Dedifferentiated amniotic fluid mesenchymal stem cell (primary cell): ENCODE measurements around the gene PRRC2B.

ENCODE experiments used
- DNase-seq: peaks from one replicate; pipeline ENCODE4 v3.0.0-alpha.2; 2016; ENCODE audit errors: extremely low spot score

The PRRC2B gene

DNA sequence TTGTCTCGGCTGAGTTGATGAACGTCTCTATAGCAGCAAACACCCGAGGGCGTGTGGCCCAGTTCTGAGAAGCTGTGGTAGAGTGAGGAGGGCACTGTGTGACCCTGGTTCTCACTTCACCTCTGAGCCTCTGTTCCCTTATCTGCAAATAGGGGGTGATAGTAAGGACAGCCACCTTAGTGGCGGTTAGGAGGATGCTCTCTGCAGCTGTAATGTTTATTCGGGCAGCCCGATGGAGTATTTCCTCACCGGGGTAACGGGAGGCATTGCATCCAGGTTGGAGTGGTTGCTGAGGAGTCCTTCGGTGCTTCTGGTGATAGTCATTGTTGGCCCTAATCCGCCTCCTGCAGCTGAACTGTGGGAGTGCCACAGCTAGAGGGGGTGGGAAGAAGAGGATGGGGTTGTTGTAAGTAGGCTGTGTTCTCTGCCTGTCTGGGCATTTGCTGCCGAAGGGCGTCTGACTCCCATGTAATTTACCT, 13.9 kb downstream of the PRRC2B start:
- peak; percentile 14 for DNase-seq

DNA sequence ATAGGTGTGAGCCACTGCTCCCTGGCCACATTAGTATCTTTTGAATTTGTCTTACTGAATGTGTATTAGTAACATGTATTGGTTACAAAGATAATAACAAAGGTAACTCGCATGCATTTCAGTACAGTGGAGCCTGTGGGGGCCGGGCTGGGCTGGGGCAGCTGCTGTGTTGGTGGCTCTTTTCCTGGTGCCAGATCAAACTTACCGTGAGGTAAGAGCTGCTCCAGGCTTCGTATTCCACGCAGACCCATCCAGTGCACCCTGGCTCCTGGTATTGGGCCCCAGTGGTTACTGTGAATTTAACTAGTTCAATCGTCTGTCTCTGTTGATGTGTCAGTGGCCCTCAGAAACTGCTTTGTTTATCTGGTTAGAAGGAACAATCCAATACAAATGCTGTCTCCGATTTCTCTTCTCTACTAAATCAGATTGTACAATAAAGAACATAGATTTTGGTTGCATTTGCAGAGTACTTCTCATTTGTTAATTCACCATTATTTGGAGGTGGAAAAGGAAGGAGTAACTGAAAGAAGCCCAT, 15.6 kb downstream of the PRRC2B start:
- DNase-seq = no peak

DNA sequence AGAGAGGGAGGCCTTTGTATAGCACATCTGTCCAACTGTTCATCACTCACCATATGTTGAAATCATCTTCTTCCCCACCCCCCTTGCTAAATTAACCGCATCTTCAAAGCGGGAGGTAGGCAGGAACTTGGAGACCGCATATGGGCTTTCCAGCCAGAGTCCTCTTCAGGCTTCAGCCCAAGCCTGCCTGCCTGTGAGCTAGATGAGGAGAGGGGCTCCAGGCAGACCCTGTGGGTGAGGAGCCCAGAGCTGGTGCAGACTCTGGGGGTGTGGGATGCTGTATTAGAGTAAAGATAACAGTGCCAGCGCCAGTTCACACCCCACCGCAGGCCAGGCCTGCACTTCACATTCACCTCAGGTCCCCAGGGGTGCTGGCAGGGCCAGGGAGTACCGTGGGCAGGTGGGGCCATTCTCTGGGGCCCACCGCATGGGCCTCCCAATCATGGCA, 16.2 kb downstream of the PRRC2B start:
- no peak for DNase-seq

DNA sequence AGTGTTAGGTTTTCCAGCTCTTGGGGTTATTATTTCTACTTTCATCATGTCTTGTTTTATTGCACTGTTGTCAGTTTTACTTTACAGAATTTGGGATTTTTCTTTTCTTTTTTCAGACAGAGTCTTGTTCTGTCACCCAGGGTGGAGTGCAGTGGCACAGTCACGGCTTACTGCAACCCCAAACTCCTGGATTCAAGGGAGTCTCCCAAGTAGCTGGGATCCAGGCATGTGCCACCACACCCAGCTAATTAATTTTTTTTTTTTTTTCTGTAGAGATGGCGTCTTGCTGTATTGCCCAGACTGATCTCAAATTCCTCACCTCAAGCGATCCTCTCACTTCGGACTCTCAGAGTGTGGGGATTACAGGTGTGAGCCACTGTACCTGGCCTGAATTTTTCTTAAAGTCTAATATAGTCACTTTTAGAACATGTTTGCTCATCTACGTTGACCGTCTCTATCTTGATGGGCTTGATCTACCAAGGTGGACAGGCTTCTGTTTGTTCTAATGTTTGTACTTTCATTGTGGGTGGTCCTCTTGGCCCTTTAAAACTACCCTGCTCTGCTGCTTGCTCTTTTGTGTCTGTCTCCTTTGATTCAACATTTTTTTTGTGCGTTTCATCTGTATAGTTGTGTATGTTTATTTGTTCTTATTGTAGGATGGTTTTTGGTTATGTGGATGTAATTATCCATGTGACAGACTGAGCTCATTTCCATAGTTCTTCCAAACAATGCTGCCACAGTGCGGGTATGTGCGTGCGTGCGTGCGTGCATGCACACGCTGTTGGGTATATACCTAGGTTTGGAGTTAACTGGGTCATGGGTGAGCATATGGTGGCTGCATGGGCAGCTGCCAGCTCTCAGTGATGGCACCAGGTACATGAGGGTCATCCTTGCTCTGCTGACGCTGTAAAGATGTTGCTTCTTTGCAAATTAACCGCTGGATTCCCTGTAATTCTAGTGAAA, 18.1 kb downstream of the PRRC2B start:
- no peak for DNase-seq

DNA sequence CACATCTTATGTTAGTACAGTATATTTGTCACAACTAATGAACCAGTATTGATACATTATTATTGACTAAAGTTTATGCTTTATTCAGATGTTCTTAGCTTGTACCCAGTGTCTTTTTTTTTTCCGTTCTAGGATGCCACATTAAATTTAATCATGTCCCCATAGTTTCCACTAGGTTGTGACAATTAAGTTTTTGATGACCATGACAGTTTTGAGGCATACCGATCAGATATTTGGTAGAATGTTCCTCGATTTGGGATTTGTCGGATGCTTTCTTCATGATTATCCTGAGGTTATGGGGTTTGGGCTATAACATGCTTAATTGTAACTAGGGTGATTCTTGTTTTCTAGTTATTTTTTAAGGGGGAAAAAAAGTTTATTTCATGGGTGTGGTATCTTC, 22.6 kb downstream of the PRRC2B start:
- no peak for DNase-seq

DNA sequence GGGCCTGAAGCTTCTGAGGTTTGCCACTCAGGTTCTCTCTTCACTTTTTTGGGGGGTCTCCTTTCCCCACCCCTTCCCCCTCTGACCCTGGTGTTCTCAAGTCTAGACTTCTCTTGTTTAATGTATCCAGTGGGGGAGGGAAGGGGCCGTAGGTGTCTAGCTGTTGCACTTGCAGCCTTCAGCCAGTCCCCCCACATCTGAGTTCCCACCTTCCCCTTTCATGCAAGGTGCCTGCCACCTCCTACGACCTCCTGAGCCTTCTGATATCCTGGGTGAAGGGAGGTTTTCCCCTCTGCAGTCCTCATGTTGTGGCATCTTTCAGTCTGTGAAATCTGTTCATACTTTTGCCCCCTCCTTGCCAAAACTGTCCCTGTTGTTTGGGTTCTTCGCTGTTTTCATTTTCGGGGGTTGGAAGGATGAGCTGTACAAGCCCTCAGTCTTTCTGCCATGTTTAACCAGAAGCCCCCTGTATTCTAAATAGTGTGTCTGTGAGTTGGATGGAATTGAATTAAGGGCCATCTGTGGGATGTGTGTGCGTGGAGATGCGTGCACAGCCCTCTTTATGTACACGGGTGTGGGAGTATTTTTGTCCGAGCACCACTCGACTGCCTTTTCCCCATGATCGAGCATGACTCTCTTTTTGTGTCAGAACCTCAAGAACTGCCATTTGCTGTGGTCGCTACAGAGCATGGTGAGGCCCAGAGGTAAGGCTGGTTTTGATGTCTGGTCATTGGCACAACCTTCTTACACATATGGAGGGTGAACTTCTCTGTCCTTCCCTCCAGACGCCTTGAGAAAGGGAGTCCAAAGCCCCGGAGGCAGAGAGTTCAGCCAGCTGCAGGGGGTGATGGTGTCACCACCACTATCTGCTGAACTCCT, 23.6 kb downstream of the PRRC2B start:
- DNase-seq = no peak

DNA sequence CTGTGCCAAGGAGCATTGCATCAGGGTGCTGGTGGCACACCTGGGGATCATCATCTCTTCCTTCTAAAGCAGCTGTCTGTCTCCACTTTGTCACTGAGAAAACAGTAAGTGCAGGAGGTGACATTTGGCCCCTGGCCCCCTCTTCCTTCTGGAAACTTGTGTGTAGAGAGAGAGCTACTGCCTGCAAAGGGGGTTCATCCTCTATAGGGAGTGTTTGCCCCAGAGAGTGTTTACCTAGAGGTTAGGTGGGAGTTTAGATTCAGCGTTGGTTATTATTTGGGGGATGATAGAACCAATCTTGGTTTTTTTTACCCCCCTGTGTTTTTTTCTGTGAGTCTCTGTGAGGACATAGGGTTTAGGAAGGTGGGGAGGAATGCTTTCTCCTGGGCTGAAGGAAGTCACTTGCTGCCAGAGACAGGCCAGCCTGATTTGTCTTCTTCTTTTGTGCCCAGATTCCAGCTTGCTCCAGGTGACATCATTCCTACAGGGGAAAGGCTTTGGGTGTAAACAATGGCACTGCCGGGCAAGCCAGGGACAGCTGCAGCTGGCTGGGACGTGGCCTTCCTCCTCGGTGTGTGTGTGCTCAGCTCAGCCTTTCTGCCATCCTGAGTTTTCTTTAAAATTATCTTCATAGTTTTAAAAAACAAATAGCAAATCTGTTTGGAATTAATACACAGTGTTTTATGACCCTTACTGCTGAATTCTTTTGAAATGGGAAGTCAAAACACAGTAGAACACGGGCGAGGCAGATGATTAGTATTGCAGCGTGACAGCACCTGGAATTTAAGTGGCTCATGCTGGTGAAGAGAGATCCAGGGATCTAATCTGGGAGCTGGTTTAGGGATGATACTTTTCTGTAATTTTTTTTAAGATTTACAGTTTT, 24.5 kb downstream of the PRRC2B start:
- DNase-seq = no peak

DNA sequence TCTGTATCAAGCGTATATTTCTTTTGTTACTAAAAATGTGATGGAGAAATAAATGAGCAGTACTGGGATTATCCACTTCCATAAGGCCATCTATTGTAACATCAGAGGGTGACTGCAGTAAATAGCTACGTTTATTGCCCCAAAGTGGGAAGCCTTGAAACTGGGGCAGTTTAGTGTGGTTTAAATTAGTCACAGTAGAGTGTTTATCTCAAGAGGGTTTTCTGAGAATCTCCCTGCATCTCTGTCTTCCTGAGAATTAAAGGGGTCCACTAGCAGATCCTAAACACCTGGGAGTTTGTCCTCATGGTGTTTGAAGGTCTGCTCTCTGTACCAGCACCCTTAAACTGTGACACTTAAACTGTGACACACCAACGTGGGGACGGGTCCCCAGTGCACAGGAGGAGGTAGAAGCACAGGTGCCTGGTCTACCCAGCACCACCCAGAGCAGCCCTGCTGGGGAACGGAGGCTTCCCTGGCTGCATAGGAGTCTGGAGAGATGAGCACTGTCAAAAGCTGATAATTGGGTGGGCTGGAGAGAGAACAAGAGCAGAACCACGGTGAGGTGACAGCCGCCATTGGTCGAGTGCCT, 25.2 kb downstream of the PRRC2B start:
- DNase-seq = no peak

DNA sequence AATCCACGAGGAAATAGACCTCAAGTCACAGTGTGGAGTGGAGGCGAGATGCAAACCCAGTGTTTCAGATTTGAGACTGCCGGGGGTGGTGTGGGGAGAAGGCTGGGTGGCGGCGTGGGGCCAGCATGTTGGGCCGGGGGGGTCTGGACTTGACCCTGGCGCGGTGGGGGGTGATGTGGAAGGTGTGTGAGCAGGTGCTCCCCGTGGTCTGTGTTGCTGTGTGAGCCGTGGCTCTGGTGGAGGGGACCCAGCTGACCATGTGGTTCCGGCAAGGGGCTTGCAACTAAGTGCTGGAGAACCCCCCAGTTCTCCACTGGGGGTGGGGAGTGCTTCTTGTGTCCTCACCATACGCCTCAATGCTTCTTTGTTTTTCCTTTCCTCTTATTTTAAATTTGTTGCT, 25.8 kb downstream of the PRRC2B start:
- no peak for DNase-seq

DNA sequence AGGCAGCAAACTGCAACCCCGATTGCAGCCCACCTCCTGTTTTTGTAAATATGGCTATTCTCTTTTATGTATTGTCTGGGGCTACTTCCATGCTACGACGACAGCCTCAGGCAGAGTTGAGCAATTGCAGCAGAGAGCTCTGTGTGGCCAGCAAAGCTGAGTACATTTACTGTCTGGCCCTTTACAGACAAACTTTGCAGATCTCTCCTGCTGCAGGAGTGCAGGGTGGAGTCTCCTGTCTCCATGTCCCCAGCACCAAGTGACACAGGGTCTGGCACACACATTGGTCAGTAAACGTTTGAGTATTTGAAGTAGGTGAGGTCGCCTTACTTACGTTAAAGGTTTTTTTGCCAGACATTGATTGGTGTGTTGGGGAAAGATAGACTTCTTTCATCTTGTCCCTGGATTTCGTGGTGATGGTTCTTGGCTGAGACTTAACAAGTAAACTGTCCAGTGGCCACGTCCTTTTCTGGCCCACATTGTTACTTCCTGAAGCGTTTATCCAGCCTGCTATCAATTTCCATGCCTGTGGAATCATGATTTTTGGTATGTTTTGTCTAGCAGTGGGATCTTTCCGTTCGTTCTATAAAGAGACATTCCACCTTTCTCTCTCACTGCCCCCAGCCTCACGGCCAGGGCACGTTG, 27.2 kb downstream of the PRRC2B start:
- DNase-seq = no peak

DNA sequence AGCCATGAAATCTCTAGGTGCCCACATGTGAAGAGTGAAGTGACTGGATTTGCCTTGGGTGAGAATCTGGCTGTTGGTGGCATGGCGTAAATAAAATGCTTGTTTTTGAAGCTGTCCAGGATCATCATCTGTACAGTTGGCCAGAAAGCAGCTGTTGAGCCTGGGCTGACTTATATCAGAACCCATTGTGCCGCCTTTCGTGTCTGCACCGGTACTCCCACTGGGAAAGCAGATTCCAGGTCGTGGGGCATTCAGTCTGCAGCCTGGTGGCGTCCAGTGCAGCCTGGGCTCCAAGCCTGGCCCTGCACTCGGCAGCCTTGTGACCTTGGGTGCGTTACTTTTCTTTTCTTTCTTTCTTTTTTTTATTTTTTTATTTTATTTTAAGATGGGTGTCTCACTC, 27.8 kb downstream of the PRRC2B start:
- no peak for DNase-seq

DNA sequence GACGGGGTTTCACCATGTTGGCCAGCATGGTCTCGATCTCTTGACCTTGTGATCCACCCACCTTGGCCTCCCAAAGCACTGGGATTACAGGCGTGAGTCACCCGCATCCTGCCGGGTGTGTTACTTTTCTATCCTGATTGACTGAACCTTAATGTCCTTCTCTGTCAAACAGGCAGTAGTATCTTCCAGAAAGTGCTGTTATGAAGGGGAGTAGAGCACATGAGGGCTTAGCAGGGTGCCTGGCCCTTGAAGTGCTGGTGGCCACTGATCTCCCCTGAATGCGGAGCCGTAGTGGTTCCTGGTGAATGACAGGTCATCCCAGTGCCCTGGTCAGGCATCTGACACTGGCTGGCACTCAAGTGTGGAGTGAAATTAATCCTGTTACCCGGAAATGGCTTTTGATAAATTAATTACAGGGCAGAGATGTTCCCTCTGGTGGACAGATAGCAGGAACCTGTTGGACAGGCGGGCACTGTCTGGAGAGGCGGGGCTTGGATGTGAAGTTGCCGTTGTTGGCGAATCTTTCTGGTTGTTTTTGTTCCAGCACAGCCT, 28.4 kb downstream of the PRRC2B start:
- no peak for DNase-seq

DNA sequence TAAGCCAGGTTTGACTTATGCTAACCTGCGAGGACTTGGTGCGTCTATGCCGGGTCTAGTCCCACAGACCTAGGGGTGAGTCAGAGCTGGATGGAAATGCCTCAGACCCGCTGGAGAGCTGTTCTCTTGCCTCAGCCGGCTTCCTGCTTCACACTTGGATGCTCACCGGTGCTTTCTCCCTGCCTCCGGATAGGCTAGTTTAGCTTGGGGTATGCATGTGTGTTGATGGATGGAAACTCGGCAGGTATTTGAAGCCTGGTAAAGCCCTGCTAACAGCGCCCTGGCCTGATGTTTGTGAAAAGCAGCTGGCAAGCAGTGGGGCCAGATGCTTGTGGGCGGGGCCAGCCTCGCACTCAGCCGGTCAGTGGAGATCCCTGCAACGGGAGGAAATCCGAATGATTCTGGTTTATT, 29.3 kb downstream of the PRRC2B start:
- peak; percentile 68 for DNase-seq

DNA sequence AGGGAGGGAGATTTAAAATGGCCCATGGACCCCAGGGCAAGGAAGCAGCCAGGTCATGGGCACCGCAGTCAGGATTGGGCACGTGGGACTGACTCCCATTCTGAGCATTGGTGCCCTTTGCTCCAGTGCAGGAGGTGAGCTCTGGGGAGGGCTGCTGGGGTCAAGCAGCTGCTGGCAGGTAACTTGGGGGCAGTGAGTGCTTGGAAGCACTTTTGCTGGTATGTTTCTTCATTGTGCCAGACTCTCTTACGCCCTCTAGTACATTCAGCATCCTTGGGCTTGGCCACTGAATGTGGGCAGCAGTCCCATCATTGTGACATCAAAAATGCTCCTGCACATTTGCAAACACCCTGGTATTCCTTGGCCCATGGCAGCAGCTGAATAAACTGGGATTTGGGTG, 32.7 kb downstream of the PRRC2B start:
- no peak for DNase-seq

DNA sequence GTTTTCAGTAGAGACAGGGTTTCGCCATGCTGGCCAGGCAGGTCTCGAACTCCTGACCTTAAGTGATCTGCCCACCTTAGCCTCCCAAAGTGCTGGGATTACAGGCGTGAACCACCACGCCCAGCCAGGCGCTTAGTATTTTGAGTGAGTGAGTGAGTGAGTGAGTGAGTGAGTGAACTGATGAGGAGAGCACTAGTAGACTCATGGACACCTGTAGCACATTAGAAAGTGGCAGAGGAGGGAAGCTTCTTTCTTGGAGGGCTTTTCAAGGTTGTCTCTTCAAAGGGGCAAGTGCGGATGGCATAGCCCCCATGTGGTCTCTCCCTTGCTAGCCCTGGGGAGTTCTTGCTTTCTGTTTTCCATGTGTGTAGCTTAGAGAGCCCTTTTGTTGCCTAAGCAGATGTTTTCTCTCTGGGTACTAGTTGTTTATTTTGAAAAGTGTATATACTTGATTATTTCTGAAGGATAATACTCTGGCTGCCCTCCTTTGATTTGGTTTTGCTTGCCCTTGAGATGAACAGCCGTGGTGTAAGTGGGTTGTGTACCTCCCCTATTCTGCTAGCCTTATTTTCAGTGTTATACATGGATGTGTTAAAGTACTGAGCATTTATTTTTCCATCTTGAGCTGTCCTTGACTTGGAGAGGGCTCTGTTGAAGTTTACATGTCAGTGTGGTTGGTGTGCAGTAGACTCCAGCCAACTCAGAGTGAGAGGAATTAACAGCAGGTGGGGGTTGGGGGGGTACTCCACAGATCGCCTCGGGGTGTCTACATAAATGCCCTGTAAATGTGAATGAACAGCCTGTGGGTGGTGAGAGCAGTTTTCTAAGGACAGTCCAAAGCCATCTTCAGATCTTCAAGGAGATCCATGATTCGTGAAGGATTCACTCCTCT, 35.5 kb downstream of the PRRC2B start:
- DNase-seq = no peak

DNA sequence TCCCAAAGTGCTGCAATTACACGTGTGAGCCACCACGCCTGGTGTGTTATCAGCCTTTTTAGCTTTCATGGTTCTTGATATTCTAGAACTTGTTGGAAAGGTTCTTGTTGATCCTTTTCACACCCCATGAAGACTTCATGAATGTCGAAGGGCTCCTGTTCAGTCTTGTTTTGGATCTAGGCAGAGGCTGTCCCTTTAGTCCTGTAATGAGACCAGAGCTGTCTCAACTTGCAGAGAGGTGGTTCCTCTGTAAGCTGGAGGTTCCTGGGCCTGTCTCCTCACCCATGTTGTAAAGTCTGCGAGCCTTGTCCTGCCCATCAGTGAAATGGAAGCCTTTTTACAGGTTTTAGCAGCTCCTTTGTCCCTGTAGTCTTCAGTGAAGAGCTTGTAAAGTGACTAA, 38.2 kb downstream of the PRRC2B start:
- DNase-seq = no peak

DNA sequence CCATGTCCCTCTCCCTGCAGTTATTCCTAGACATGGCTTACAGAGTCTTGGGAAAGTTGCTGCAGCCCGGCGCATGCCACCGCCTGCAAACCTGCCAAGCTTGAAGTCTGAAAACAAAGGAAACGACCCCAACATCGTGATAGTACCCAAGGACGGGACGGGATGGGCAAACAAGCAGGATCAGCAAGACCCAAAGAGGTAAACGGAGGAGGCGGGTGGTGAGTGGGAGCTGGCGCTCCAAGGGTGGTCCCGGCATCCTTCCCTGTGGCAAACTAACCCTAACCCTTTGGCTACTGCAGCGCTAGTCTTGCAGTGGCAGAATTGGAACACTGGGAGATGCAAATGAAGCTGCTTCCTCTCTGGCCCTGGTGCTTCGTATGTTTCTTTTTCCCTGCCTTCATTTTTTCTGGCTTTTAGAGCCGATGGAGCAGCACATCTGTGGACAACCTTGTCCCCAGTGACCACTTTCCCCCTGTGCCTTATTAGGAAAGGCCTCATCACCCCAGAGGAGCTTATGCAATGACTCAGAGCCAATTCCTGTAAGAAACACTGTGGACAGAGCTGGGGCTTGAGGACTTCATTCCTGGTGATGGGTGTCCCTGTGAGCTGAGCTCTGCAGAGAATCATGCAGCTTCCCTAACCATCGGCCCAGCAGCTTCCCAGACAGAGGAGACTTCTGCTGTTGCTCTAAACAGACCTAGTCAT, 38.9 kb downstream of the PRRC2B start:
- DNase-seq = peak; percentile 36

DNA sequence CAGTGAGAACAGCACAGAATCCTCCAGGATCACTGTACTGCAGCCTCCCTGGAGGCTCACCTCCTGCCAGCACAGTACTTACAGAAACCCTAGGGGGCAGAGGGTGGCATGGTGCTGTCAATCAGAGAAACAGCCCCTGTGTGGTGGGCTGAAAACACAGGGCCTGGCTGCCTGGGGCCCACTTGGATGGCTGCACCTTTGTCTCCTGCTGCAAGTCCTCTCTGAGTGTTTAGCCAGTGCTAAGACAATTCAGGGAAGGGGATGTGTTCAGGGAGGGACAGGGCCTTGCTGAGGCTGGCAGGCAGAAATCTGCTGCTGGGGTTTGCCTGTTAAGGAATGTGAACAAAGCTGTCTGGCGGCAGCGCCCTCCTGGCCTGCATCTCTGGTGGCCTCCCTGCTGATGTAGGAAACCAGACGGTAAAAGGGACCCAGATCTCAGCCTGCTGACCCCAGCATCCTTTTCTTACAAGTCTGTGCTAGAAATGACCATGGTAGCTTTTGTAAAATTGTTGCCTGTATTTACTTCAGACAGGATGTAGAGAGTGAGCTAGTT, 39.5 kb downstream of the PRRC2B start:
- DNase-seq = no peak
